GM20000 (cell line): Measurements from ENCODE around the gene GPX4.
"Not testable (repeated sequence)": the region's sequence is repeated elsewhere in the genome, so short reads cannot be mapped to it uniquely, and the experiment has no call there.

ENCODE experiments used
- DNase-seq: peaks from one replicate; pipeline ENCODE4 v3.0.0; 2012; ENCODE audit warnings: low spot score
- TF ChIP-seq, protein P1 (sequence below): IDR thresholded peaks from 2 replicates; pipeline ENCODE4 v1.5.1; 2012; ENCODE audit warnings: mild to moderate bottlenecking, control low read depth; ENCODE audit errors: extremely low read depth, missing control alignments

Gene GPX4

DNA sequence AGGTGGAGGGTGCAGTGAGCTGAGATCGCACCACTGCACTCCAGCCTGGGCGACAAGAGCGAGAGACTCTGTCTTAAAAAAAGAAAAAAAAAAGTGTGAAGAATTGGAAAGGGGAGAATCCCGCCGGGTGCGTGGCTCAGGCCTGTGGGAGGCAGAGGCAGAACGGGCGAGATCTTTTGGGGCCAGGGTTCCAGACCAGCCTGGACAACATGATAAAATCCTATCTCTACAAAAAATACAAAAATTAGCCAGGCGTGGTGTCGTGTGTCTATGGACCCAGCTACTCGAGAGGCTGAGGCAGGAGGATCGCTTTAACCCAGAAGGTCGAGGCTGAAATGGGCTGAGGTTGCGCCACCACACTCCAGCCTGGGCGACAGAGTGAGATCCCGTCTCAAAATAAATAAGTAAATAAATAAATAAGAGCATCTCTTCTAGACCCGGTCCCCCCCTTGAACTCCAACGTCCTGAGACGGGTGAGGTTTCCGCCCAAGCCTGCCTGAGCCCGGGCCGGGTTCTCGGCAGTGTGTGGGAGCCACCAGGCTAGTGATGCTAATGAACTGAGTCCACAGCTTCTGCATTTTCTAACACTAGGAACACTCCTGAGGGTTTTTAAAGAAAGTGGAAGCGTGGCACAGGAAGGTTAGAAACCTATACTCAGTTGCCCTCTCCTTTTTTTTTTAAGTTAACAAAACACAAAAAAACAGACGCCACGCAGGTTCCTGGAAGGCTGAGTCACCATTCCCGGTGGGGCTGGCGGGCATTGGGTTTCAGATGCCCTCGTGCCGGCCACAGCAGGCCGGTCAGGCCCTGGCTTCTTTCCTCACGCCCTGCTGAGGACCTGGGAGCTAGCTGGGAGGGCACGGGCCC lies 22.0 kb downstream of the GPX4 start:
- no peak for DNase-seq
- TF ChIP-seq, protein P1, sequence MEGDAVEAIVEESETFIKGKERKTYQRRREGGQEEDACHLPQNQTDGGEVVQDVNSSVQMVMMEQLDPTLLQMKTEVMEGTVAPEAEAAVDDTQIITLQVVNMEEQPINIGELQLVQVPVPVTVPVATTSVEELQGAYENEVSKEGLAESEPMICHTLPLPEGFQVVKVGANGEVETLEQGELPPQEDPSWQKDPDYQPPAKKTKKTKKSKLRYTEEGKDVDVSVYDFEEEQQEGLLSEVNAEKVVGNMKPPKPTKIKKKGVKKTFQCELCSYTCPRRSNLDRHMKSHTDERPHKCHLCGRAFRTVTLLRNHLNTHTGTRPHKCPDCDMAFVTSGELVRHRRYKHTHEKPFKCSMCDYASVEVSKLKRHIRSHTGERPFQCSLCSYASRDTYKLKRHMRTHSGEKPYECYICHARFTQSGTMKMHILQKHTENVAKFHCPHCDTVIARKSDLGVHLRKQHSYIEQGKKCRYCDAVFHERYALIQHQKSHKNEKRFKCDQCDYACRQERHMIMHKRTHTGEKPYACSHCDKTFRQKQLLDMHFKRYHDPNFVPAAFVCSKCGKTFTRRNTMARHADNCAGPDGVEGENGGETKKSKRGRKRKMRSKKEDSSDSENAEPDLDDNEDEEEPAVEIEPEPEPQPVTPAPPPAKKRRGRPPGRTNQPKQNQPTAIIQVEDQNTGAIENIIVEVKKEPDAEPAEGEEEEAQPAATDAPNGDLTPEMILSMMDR, result no peak

DNA sequence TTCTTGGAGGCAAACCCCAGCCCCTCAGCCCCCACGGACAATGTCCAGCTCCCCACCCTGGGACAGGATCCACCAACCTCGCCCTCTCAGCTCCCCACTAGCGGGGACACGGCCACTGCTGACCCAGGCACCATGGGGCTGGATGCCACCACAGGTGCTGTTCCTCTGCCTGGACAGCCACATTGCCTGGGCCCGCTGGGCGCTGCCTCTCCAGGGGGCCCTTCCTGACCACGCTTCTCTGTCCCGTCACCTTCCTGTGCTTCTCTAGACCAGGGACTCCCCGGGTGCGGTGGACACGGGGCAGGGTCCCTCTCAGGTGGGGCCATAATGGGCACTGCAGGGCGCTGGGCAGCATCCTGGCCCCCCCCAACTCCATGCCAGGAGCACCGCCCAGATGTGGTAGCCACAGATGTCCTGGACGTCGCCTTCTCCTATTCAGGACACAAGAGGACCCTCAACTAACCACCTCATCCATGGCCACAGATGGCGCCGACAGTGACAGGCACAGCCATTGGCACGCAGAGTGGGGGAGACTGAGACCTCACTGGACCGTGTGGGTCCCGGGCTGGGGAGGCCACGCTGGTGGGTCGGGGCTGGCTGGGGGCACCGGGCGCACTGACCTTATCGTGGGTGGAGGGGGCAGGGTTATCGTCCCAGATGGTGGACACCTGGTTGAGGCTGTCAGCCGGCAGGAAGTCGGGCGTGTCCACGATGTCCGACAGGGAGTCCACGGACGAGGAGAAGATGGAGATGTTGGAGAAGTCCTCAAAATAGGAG lies 23.4 kb downstream of the GPX4 start:
- TF ChIP-seq, protein P1, result no peak
- no peak for DNase-seq

GRCh38 chr19:1128106-1128505 lies 24.3 kb downstream of the GPX4 start:
- DNase-seq, result no peak
- TF ChIP-seq, protein P1, result no peak

- DNase-seq, result not testable (repeated sequence)
Measured at GRCh38 chr19:1129084-1129483, 25.3 kb downstream of the GPX4 start.

DNA sequence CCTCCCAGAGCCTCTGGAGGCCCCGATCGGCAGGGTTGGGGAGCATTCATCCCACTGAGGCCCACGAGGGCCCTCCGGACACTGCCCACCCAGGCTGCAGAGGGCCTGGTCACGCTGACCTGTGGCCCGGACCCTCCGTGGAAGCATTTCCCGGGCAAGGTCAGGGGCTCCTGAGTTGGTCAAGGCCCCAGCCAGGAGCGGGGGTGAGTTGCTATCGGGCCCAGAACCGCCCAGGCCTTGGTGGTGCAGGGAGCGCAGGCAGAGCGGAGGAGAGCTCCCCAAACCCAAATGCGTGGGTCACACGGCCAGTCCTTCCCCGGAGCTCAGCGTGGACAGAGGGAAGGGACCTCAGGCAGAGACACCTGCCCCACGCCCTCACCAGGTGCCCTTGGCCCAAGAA lies 25.7 kb downstream of the GPX4 start:
- TF ChIP-seq, protein P1, result no peak
- no peak for DNase-seq

DNA sequence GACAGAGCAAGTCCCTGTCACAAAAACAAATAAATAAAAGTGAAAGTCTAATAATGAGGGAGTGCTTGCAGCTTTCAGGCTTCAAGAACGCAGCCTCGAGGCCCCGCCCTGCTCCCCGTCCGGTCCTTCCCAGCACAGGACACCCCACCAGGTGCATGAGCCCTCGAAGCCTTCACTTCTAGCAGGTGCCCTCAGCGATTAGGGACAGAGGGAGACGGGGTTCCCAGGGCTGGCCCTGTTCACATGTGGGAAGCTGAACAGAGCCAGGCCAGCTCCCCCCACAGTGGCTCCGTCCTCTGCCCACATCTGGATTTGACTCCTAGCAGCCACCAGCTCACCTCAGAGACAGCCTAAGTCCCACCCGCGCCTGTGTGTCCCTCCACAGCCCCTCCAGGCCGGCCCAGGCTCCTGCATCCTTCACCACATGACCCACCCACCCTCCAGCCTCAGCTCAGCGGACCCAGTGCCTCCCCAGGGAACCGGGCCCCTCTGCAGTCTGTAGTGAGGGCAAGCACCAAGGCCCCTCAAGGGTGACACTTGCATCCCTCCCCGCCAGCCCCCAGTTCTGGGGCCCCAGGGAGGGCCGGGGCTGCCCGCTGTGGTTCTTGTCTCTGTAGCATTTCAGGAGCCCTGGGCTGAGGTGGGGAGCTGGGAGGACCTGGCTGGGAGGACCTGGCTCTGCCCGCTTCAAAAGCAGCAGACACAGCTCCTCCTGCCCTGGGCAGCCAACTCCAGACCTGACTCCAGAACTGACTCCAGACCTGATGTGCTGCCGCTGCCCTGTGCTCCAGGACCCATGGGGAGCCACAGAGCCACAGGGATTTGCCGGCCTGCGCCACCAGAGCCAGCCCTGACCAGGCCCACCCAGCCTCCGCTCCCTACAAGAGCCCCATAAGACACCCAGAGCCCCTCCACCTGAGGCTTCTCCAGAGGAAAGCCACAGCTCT lies 27.2 kb downstream of the GPX4 start:
- TF ChIP-seq, protein P1, result no peak
- DNase-seq, result peak; percentile 69

GRCh38 chr19:1131718-1132551 lies 28.1 kb downstream of the GPX4 start:
- TF ChIP-seq, protein P1, result no peak
- DNase-seq, result peak; percentile 93
